K562 (cell line): ENCODE results near the gene SS18. TPM values are rescaled to one million over a fixed set of nuclear protein-coding genes. Genes with fewer than 3 reads are reported as not detected.
A peak's percentile ranks its signal among the peaks of the same experiment; 100 is the strongest.

Source experiments
- ATAC-seq: fragments of 200-7000 bp; cut with Tn5 transposase; 3 replicates; pipeline ENCODE4 v1.9.1; 2020; ENCODE audit warnings: moderate library complexity
- BruUV-seq: library from RNA; stranded (reverse); fragments of 400-500 nt; replicated peaks from 2 replicates; lab custom pipeline; 2021; lab: Mats Ljungman, UMichigan
- CTCF ChIA-PET: fragments of 300-600 bp; formaldehyde crosslinking; extraction: SDS; loops from one replicate; lab custom pipeline; 2021; ENCODE audit warnings: low intra/inter-chr PET ratio; lab: Yijun Ruan, JAX
- POLR2A ChIA-PET: fragments of 300-600, 350-650 bp; sonication (Branson Sonifier 250); formaldehyde crosslinking; extraction: SDS; loops from one replicate; lab custom pipeline; 2021; ENCODE audit warnings: antibody characterized with exemption, inconsistent platforms; lab: Yijun Ruan, JAX
- DNase-seq, 4 experiments: peaks; one replicate each; pipeline versions ENCODE4 v3.0.0 to v3.0.0-alpha.2; 2011 to 2018; ENCODE audit warnings: low spot score in 3 of 4, mixed read lengths in 3 of 4; ENCODE audit errors: extremely low read depth in 1 of 4
- FAIRE-seq: peaks from 2 replicates; lab custom pipeline; 2011; peaks lifted over from hg19 to GRCh38; lab: Jason Lieb, UNC
- H2AFZ ChIP-seq: 2 replicates; pipeline ENCODE4 v1.6.0; 2011; ENCODE audit warnings: low read depth, low read length, control low read depth, inconsistent platforms
- H3K27ac ChIP-seq: fragments of 200-600 bp; 3 replicates; pipeline ENCODE4 v1.8.0; 2011; ENCODE audit warnings: low read depth, mild to moderate bottlenecking, control low read depth, inconsistent platforms, low read length, moderate library complexity, mixed read lengths; ENCODE audit errors: extremely low read depth
- H3K27me3 ChIP-seq, 2 experiments: fragments of 300-600 bp in 1 of 2; 2 replicates in 1 of 2; 3 replicates in 1 of 2; pipeline versions ENCODE4 v1.6.0 to v1.8.0; 2011; ENCODE audit warnings: inconsistent platforms in 2 of 2, low read length in 2 of 2, mild to moderate bottlenecking in 1 of 2, mixed read lengths in 1 of 2, moderate library complexity in 1 of 2; ENCODE audit not compliant: control insufficient read depth in 2 of 2, insufficient read depth in 2 of 2
- H3K36me3 ChIP-seq: fragments of 300-600 bp; 3 replicates; pipeline ENCODE4 v1.8.0; 2011; ENCODE audit warnings: mild to moderate bottlenecking, low read length, inconsistent platforms; ENCODE audit not compliant: control insufficient read depth, insufficient read depth
- H3K4me1 ChIP-seq, 2 experiments: fragments of 200-600 bp in 1 of 2; replicated peaks in 1 of 2; 2 replicates in 1 of 2; 3 replicates in 1 of 2; pipeline versions ENCODE4 v1.5.1 to v1.8.0; 2011; ENCODE audit warnings: inconsistent platforms in 2 of 2, low read length in 2 of 2, mild to moderate bottlenecking in 1 of 2, mixed read lengths in 1 of 2, moderate library complexity in 1 of 2; ENCODE audit not compliant: control insufficient read depth in 2 of 2, insufficient read depth in 2 of 2
- H3K4me2 ChIP-seq: 2 replicates; pipeline ENCODE4 v1.6.1; 2011; ENCODE audit warnings: low read length, control low read depth, inconsistent platforms, mixed read lengths; ENCODE audit not compliant: insufficient read depth
- H3K4me3 ChIP-seq: fragments of 200-600 bp; sonication (generic), shearing (Covaris generic); 2 replicates; pipeline ENCODE4 v1.5.1; 2016; ENCODE audit warnings: control low read depth, inconsistent platforms
- H3K79me2 ChIP-seq: fragments of 200-600 bp; 3 replicates; pipeline ENCODE4 v1.8.0; 2011; ENCODE audit warnings: low read length, inconsistent platforms; ENCODE audit not compliant: control insufficient read depth, insufficient read depth
- H3K9ac ChIP-seq, 2 experiments: 2 replicates each; pipeline versions ENCODE4 v1.6.0 to v1.6.1; 2011; ENCODE audit warnings: low read depth in 2 of 2, low read length in 2 of 2, control low read depth in 1 of 2, inconsistent platforms in 1 of 2, mild to moderate bottlenecking in 1 of 2, mixed read lengths in 1 of 2; ENCODE audit not compliant: insufficient read depth in 1 of 2
- H3K9me1 ChIP-seq: one replicate; pipeline ENCODE4 v1.6.0; 2011; ENCODE audit warnings: inconsistent platforms, mild to moderate bottlenecking, low read length, moderate library complexity; ENCODE audit not compliant: control insufficient read depth, insufficient read depth
- H3K9me3 ChIP-seq: replicated peaks from 2 replicates; pipeline ENCODE4 v1.5.1; 2011; ENCODE audit warnings: low read depth, low read length, inconsistent platforms; ENCODE audit not compliant: control insufficient read depth, insufficient read depth
- H4K20me1 ChIP-seq: replicated peaks from 2 replicates; pipeline ENCODE4 v1.6.1; 2011; ENCODE audit warnings: low read length, inconsistent platforms, mixed read lengths; ENCODE audit not compliant: control insufficient read depth, insufficient read depth
- RCOR1 ChIP-seq, 2 experiments: IDR thresholded peaks; 2 replicates each; pipeline ENCODE4 v1.6.1; 2012; ENCODE audit warnings: low read depth in 2 of 2, low read length in 2 of 2, borderline replicate concordance in 1 of 2, improper control_type of control experiment in 1 of 2
- TBL1XR1 ChIP-seq, 2 experiments: IDR thresholded peaks; 2 replicates each; pipeline ENCODE4 v1.6.1; 2012; ENCODE audit warnings: improper control_type of control experiment in 2 of 2, low read length in 2 of 2, mild to moderate bottlenecking in 1 of 2
- ZBTB17 ChIP-seq: fragments of 450-650 bp; formaldehyde crosslinking; IDR thresholded peaks from 2 replicates; pipeline ENCODE4 v1.4.0; 2020; ENCODE audit warnings: mild to moderate bottlenecking
- ZNF217 ChIP-seq: sonication (generic); formaldehyde crosslinking; IDR thresholded peaks from 2 replicates; pipeline ENCODE4 v1.8.0; 2022; ENCODE audit warnings: mild to moderate bottlenecking, missing genetic modification reagents
- WGBS: fragments of 100-300 bp; shearing (Covaris generic); methylation state at CpG from one replicate; pipeline ENCODE4 v1.1.6; 2016; ENCODE audit warnings: low coverage, mixed read lengths; ENCODE audit not compliant: insufficient coverage; ENCODE audit errors: missing lambda C conversion rate; 5-methylcytosine and 5-hydroxymethylcytosine counted together
- in situ Hi-C: fragments of 300-500 bp; cut with MboI; formaldehyde crosslinking; loops from 4 replicates; pipeline ENCODE4 v1.15.0; 2018; ENCODE audit warnings: inconsistent platforms, mixed read lengths
- intact Hi-C: fragments of 100-400 bp; cut with micrococcal nuclease; formaldehyde crosslinking; loops from 2 replicates; pipeline ENCODE4 v1.14.2; 2022
- polyA plus RNA-seq, 8 experiments: library from polyadenylated mRNA; depleted of rRNA in 4 of 8; stranded (reverse) in 5 of 8; unstranded in 3 of 8; fragments of >200 nt; fragmentation: Nextera tagmentation in 2 of 8; fragmentation: Illumina TruSeq in 1 of 8; extraction: Ambion mirVana in 2 of 8; extraction: Trizol in 1 of 8; gene quantifications; 2 replicates each; pipeline versions ENCODE4 v1.2.1 to v1.2.3, GENCODE V29; 2011 to 2014; ENCODE audit warnings: inconsistent platforms in 1 of 8, missing spikeins in 1 of 8
- total RNA-seq, 7 experiments: library from RNA; depleted of rRNA in 6 of 7; stranded (reverse); fragments of >200 nt in 6 of 7; fragmentation: Illumina TruSeq in 2 of 7; extraction: Trizol in 2 of 7; gene quantifications; 2 replicates each; pipeline versions ENCODE4 v1.2.1 to v1.2.3, GENCODE V29; 2011 to 2021; ENCODE audit warnings: low replicate concordance in 1 of 7
- TF ChIP-seq, protein P1 (sequence below): IDR thresholded peaks from 2 replicates; pipeline ENCODE4 v1.6.1; 2016; ENCODE audit warnings: missing genetic modification characterization, missing compliant biosample characterization
- TF ChIP-seq, protein P2 (sequence below): fragments of 250-450 bp; sonication (Bioruptor Pico); IDR thresholded peaks from 2 replicates; pipeline ENCODE4 v1.5.0; 2020; ENCODE audit warnings: mild to moderate bottlenecking, borderline replicate concordance
- TF ChIP-seq, protein P3 (sequence below): IDR thresholded peaks from 2 replicates; pipeline ENCODE4 v1.6.1; 2011; ENCODE audit warnings: borderline replicate concordance, low read depth, mild to moderate bottlenecking, moderate library complexity, low read length; ENCODE audit not compliant: insufficient read depth, poor library complexity, severe bottlenecking
- TF ChIP-seq, protein P4 (sequence below): fragments of 450-650 bp; IDR thresholded peaks from 2 replicates; pipeline ENCODE4 v1.6.1; 2016; ENCODE audit warnings: borderline replicate concordance

The SS18 gene
- total and polyA plus RNA-seq, 9 of the 15 experiments (the other 6 are each of a cell fraction or from before 2014, with no cell fraction given): 30.9 to 190 (median 102) TPM

DNA sequence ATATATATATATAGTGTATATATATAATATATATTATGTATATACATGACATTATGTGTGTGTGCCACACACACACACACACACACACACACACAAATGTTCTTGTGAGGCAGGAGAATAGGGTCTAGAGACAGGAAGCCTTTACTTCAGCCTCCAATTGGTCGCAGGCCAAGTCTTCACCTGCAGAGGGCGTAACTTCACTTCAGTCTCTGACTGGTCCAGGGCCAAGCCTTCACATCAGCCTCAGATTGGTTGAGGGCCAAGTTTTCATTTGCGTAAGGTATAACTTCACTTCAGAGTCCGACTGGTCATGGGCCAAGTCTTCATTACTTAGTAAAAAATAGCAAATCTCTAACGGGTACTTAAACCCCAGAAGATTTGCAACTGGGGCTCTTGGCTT is 13.2 kb upstream of the SS18 start:
- ChIA-PET POLR2A (interaction anchor here (1.0 to 1.5 kb wide), 2 partner anchors 10 to 15 kb away, joined by 3 to 4 read pairs; no protein-coding TSS in a partner anchor), CTCF (no interaction called here)
- Histone ChIP-seq H3K9me1 (no peaks in the 10 kb centered on the region), H3K27ac (no peak overlapping the region), H3K79me2 (no peaks in the 10 kb centered on the region), H2AFZ (no peak overlapping the region), H3K4me3 (no peak overlapping the region), H3K27me3 (peaks cover 0 to 3% of the 10 kb centered on the region in 2 experiments; a peak in 2 of 5 replicates), H3K9me3 (no peaks in the 10 kb centered on the region), H4K20me1 (no peaks in the 10 kb centered on the region), H3K36me3 (no peaks in the 10 kb centered on the region), H3K4me1 (no peaks in the 10 kb centered on the region), H3K9ac (no peak overlapping the region), H3K4me2 (no peak overlapping the region)
- intact Hi-C loops: no loop called here
- in situ Hi-C loops: no loop called here
- 9% methylated on average over 5 of the region's 5 CpGs for WGBS
- DNase-seq (peak in 2 of 4 experiments; percentile 53 to 70), ATAC-seq (peak; percentile 97), FAIRE-seq (peak; percentile 78)
- BruUV-seq: no TSS peak
- TF ChIP-seq, protein P1, sequence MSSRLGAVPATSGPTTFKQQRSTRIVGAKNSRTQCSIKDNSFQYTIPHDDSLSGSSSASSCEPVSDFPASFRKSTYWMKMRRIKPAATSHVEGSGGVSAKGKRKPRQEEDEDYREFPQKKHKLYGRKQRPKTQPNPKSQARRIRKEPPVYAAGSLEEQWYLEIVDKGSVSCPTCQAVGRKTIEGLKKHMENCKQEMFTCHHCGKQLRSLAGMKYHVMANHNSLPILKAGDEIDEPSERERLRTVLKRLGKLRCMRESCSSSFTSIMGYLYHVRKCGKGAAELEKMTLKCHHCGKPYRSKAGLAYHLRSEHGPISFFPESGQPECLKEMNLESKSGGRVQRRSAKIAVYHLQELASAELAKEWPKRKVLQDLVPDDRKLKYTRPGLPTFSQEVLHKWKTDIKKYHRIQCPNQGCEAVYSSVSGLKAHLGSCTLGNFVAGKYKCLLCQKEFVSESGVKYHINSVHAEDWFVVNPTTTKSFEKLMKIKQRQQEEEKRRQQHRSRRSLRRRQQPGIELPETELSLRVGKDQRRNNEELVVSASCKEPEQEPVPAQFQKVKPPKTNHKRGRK (tag): no peak
- no peak for TF ChIP-seq TBL1XR1 (IDR thresholded peaks at IDR 0.05; ENCODE audit: low read length in 2 of 2)
- TF ChIP-seq, protein P2, sequence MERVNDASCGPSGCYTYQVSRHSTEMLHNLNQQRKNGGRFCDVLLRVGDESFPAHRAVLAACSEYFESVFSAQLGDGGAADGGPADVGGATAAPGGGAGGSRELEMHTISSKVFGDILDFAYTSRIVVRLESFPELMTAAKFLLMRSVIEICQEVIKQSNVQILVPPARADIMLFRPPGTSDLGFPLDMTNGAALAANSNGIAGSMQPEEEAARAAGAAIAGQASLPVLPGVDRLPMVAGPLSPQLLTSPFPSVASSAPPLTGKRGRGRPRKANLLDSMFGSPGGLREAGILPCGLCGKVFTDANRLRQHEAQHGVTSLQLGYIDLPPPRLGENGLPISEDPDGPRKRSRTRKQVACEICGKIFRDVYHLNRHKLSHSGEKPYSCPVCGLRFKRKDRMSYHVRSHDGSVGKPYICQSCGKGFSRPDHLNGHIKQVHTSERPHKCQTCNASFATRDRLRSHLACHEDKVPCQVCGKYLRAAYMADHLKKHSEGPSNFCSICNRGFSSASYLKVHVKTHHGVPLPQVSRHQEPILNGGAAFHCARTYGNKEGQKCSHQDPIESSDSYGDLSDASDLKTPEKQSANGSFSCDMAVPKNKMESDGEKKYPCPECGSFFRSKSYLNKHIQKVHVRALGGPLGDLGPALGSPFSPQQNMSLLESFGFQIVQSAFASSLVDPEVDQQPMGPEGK (CRISPR knock-in tag): no peak
- TF ChIP-seq, protein P3, sequence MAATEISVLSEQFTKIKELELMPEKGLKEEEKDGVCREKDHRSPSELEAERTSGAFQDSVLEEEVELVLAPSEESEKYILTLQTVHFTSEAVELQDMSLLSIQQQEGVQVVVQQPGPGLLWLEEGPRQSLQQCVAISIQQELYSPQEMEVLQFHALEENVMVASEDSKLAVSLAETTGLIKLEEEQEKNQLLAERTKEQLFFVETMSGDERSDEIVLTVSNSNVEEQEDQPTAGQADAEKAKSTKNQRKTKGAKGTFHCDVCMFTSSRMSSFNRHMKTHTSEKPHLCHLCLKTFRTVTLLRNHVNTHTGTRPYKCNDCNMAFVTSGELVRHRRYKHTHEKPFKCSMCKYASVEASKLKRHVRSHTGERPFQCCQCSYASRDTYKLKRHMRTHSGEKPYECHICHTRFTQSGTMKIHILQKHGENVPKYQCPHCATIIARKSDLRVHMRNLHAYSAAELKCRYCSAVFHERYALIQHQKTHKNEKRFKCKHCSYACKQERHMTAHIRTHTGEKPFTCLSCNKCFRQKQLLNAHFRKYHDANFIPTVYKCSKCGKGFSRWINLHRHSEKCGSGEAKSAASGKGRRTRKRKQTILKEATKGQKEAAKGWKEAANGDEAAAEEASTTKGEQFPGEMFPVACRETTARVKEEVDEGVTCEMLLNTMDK: peak; percentile 50
- TF ChIP-seq ZNF217 (CRISPR knock-in tag): no peak
- TF ChIP-seq, protein P4, sequence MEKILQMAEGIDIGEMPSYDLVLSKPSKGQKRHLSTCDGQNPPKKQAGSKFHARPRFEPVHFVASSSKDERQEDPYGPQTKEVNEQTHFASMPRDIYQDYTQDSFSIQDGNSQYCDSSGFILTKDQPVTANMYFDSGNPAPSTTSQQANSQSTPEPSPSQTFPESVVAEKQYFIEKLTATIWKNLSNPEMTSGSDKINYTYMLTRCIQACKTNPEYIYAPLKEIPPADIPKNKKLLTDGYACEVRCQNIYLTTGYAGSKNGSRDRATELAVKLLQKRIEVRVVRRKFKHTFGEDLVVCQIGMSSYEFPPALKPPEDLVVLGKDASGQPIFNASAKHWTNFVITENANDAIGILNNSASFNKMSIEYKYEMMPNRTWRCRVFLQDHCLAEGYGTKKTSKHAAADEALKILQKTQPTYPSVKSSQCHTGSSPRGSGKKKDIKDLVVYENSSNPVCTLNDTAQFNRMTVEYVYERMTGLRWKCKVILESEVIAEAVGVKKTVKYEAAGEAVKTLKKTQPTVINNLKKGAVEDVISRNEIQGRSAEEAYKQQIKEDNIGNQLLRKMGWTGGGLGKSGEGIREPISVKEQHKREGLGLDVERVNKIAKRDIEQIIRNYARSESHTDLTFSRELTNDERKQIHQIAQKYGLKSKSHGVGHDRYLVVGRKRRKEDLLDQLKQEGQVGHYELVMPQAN: no peak
- 0 out of 4 replicates have a peak, but pooled peaks of 1 of the 2 experiments have one; percentile 22 for TF ChIP-seq RCOR1 (IDR thresholded peaks at IDR 0.05; ENCODE audit: borderline replicate concordance in 1 of 2, low read depth in 2 of 2, low read length in 2 of 2)
- TF ChIP-seq ZBTB17 (CRISPR knock-in tag): no peak
